Measurements from ENCODE around the gene DDR2.

Gene DDR2

DNA sequence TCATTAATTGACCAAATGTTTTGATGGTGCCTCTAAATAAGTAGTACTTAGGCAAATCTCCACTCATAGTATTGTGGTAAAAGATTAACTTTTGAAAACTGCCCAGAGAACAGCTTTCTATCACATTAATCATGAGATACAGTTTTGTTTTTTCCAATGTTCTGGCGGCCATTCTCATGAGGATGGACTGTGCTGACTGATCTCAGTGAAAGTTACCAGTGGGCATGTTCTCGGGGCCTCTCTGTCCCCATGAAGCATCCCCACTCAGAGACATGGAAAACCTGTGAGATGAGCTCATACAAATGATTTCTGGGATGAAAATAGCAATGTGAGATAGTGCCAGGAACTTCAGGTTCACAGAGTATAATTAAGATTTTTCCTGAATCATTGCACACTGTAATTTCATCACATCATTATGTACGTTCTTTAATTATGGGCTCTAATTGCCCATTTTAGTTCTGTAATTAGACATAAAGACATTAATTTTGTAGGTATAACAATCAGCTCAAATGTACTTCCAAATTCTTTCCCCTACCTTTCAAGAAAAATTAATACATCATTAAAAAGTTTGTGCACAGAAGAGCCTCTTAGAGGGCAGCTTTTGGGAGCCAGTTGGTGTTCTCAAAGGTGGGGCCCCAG is 40.5 kb downstream of the DDR2 start:
- no peak for DNase-seq (ENCODE audit: low spot score)

GRCh38 chr1:162674034-162674608 is 41.9 kb downstream of the DDR2 start:
- no peak for DNase-seq (ENCODE audit: low spot score)

DNA sequence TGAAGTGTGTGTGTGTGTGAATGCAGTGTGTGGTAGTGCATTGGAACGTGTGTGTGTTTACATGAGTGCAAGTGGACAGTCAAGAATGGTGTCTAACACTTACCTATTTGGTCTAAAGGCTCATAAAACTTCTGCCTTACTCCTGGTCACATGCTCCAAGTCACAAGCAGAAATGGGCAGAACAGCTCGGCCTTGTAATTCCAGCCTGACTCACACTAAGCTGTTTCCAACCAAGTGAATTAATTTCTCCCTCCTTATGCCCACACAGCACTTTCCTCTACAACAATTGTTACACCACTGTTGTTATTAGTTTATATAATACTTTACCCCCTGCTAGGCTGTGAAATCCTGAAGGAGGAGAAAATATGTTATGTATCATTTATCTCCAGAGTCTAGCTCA is 43.8 kb downstream of the DDR2 start:
- DNase-seq (ENCODE audit: low spot score): peak; percentile 15

GRCh38 chr1:162676750-162677149 is 44.5 kb downstream of the DDR2 start:
- DNase-seq (ENCODE audit: low spot score): no peak

GRCh38 chr1:162677607-162678371 is 45.5 kb downstream of the DDR2 start:
- DNase-seq (ENCODE audit: low spot score): no peak

DNA sequence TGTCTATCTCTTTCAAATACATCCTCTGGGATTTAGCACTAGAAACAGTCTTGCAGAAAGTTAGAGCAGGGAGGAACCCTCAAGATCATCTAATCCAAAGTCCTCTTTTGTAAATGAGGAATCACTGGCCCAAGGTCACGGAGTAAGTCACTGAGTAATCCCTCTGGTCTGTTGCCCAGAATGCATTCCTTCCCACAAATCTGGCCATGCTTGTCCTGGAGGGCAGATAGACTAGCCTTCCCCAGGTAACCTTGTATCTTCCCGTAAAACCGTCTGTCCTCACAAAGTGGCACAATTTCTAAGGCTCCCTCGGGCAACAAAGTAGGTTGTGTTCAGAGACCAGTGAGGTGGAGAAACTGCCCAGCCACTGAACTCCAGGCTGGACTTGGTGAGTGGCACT is 46.2 kb downstream of the DDR2 start:
- DNase-seq (ENCODE audit: low spot score): peak; percentile 27

DNA sequence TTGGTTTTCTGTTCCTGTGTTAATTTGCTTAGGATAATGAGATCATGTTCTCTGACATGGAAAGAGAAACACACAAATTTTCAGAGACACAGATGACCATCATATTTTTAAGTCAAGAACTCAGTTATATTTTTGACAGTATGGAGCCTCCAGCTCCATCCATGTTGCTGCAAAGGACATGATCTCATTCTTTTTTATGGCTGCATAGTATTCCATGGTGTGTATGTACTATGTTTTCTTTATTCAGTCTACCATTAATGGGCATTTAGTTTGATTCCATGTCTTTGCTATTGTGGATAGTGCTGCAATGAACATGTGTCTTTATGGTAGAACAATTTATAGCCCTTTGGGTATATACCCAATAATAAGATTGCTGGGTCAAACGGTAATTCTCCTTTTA is 47.0 kb downstream of the DDR2 start:
- DNase-seq (ENCODE audit: low spot score): no peak

DNA sequence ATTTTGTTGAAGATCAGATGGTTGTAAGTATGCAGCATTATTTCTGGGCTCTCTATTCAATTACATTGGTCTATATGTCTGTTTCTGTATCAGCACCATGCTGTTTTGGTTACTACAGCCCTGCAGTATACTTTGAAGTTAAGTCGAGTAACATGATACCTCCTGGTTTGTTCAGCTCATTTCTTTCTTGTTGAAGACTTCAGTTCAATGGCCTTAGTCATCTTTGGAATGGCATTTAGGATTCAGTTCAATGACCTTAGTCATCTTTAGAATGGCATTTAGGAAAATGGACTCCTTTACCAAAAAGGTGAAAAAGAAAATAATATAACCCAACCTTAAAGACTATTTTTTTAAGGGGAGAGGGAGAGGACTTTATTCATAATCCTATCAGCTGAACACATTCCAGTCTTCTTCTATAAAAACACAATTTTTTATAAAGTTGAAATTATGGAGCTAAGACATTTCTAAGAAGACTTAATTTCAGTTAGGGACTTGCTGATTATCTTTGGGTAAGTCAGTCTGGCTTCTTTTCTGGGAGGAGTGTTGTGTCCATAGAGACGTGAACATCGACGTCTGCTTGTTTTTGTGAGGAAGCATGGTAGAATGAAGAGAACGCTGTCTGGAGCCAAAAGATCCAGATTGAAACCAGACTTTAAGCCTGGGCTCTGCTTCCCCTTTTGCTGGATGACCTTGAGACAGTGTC is 48.3 kb downstream of the DDR2 start:
- DNase-seq (ENCODE audit: low spot score): peak; percentile 46

- no peak for DNase-seq (ENCODE audit: low spot score)
Observed at GRCh38 chr1:162681122-162681436, 48.8 kb downstream of the DDR2 start.

- no peak for DNase-seq (ENCODE audit: low spot score)
Observed at GRCh38 chr1:162682013-162682419, 49.8 kb downstream of the DDR2 start.

- DNase-seq (ENCODE audit: low spot score): no peak
Observed at GRCh38 chr1:162687870-162688269, 55.6 kb downstream of the DDR2 start.

DNA sequence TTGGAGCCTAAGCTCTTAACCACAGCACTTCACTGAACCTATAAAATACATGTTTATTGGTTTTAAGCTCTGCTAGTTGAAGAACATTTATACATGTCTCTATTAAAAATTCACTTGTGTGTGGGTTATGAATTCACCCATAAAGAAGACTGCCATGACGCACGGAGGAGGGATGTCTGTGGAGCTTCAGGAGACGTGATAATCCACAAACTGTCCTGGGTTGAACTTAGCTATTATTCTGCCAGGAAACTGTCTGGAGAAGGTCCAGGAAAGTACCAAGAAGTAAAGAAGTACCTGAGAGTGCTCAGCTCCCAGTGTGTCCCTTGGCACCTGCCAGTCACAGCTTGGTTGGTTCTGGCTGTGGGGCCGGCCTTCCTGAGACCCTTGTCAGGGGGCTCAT is 56.3 kb downstream of the DDR2 start:
- DNase-seq (ENCODE audit: low spot score): no peak

DNA sequence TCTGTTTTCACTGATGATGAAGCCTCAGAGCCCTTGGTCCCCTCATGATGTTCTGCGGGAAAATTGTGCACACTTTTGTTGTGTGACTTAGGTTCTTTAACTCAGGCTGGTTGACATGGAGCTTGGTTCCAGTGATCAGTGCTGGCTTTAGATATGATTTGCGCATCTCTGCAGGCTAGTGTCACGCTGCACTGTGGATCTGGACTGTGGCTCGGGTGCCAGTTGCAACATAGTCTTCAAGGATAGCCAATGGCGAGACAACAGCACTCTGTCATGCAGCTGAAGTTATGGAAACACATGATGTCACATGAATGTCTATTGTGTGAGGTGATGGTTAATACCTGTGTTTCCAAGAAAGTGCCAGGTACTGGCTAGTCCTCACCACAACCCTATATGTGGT is 56.7 kb downstream of the DDR2 start:
- DNase-seq (ENCODE audit: low spot score): no peak

DNA sequence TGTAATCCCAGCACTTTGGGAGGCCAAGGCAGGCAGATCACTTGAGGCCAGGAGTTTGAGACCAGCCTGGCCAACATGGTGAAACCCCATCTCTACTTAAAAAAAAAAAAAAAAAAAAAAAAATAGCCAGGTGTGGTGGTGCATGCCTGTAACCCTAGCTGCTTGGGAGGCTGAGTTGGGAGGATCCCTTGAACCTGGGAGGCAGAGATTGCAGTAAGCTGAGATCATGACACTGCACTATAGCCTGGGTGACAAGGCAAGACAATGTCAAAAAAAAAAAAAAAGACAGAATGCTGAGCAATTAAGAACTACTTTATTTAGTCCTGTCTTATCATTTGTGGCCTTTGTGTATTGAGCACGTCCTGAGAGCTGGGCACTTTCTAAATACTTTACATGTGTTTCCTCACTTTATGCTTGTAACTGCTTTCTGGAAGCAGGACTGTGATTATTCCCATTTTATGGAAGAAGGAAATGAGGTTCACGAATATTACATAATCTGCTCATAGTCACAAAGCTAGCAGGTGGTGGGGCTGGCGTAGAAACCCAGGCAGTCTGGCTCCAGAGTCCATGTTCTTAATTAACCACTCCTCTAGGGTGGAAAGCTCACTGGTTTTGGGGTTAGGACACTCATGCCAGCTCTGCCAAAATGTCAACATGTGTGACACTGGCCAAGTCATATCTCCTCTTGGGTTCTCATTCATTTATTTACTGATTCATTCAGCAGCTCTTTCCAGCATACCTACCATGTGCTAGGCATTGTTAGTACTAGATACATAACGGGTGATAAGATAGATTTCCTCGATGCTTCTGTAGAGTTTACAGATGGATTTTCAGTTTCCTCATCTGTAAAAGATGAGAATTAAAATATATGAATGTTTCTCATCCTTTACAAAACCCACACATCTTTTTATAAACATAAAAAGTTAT is 57.7 kb downstream of the DDR2 start:
- no peak for DNase-seq (ENCODE audit: low spot score)

GRCh38 chr1:162690672-162691434 is 58.6 kb downstream of the DDR2 start:
- peak; percentile 24 for DNase-seq (ENCODE audit: low spot score)

DNA sequence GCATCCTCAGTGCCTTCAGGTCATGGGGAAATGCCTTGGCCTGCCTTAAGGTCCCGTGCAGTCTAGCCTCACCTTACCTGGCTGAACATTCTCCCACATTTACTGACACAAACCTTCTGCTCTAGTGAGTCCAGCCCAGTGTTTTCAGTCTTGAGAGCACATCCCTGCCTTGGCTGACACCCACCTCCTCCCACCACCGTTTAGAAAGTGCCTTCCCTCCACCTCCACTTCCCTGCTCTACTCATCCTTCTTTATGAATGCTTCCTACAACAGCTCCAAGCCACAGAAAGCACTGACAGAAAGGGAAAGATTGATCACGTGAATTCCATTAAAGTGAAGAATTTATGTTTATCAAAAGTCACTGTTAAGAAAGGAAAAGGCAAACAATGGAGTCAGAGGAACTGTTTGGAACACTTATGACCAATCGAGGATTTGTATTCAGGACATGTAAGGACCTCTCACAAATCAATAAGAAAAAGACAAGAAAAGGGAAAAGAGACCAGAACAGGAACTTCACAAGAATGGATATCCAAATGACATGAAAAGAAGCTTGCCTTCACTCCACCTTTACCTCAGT is 59.8 kb downstream of the DDR2 start:
- no peak for DNase-seq (ENCODE audit: low spot score)

DNA sequence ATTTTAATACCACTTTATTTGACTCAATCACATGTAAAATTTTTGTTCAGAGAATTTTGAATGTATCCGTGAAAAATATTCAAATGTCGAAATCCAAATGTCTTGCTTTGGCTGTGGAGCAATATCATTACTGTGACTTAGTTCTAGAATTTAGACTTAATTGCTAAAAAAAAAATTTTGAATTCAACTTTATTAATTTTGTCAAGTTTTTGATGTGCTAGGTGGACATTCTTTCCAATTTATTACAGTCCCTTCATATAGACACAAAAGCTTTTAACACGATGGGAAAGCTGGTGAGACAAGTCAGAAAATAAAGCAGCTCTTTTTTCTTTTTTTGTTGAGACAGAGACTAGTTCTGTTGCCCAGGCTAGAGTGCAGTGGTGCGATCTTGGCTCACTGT is 62.6 kb downstream of the DDR2 start:
- no peak for DNase-seq (ENCODE audit: low spot score)

GRCh38 chr1:162695687-162696086 is 63.4 kb downstream of the DDR2 start:
- DNase-seq (ENCODE audit: low spot score): no peak

DNA sequence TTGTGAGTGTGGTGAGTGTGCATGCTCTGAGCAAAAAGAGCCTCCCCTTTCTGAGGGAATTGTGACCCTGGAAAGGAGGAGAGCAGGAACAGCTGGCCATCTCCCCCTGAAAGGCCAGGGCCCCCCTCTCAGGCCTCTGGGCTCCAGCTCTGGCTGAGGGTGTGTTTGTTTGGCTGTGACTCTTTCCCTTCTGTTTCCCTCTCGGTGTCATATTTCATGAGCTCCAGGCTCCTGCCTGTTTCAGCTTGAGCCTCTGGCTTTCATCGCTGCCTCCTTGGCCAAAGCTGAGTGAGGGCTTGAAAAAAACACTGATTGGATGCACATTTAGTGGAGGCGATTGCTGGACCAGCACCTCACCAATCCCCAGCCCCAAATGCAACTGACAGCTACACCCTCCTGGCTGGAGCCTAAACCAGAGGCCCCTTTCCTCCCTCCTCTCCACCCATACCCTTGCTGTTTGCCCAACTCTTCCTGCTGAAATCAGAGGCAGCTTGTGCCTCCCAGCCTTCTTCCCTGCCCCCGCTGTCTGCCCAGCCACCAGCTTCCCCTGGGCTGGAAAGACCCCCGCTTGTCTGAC is 64.1 kb downstream of the DDR2 start:
- DNase-seq (ENCODE audit: low spot score): no peak

- no peak for DNase-seq (ENCODE audit: low spot score)
Observed at GRCh38 chr1:162697140-162697895, 65.1 kb downstream of the DDR2 start.
